ENCODE measurements around the gene MSGN1.

MSGN1 gene

DNA sequence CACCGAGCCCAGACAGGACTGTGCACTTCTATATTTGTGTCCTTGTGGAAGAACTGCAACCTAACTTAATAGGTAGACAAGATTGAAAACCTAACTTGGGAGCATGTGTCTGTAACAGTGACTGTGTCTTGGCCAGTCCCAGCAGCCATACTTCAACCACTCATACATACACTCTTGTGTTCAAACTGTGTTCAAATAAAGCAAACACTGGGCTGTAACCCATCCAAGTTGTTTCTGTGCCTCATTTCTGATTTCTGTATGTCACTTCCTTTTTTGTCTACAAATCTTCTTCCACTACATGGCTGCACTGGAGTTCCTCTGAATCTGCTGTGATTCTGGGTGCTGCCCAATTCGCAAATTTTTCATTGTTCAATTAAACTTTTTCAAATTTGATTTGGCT, 31.0 kb downstream of the MSGN1 start:
- DNase-seq (ENCODE audit: low read depth in 3 of 3): no peak

GRCh38 chr2:17849275-17849674, 33.0 kb downstream of the MSGN1 start:
- no peak for DNase-seq (ENCODE audit: low read depth in 3 of 3)

DNA sequence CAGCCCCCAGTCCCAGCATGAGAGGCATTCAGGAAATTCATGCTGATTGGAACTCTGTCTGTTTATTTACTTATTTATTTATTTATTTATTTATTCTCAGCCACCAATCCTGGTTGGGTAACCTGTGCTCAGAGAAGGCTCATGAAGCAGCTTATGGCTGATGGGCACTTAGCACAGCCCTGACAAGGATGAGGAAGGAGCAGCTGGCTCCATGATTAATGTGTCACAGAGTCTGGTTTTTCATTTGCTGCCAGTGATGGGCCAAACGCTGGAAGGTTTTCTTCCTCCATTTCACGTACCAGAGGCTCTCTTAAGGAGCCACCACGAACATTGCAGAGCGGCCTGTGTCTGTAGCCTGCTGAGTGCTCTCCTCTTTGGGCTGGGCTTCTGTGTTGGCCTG, 33.9 kb downstream of the MSGN1 start:
- no peak for DNase-seq (ENCODE audit: low read depth in 3 of 3)

DNA sequence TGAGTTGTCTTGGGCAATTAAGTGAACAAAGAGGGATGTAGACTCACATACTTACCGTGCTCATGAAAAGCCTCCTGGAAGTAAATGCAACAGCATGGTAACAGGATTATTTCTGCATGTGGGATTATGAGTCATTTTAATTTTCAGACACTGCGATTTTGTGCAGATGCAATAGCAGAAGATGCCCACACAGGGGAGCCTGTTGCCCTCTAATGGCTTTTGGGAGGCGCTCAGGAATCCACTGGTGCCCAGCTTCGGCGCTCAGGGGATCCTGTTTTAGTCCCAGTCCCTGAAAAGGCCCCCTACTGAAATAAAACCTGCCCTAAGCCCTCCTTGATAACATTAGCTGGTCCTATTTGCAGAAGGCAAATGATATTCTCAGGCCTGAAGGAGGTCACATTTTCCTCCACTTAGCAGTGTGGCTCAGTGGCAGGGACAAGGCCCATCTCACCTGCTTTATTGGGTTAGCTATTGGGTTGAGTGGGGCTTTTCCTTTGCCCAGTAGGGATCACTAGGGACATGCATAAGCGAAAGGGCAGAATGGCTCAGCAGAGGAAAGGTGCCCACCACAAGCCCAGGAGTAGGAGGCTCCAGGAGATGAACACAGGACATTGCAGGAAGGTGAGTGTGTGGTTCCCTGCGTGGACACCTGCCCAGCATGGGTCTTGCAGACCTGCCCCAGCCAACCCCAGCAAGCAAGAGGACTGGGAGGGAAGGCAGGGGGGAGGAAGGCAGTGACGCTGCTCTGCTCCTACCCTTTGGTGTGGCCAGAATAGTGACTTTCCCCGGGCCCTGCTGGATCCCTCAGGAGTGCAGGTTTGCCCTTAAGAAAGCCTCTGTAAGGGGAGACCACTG, 35.7 kb downstream of the MSGN1 start:
- DNase-seq (ENCODE audit: low read depth in 3 of 3): no peak

GRCh38 chr2:17853799-17854198, 37.5 kb downstream of the MSGN1 start:
- DNase-seq (ENCODE audit: low read depth in 3 of 3): no peak

GRCh38 chr2:17857021-17857420, 40.8 kb downstream of the MSGN1 start:
- DNase-seq (ENCODE audit: low read depth in 3 of 3): no peak

GRCh38 chr2:17858064-17858463, 41.8 kb downstream of the MSGN1 start:
- DNase-seq (ENCODE audit: low read depth in 3 of 3): no peak

DNA sequence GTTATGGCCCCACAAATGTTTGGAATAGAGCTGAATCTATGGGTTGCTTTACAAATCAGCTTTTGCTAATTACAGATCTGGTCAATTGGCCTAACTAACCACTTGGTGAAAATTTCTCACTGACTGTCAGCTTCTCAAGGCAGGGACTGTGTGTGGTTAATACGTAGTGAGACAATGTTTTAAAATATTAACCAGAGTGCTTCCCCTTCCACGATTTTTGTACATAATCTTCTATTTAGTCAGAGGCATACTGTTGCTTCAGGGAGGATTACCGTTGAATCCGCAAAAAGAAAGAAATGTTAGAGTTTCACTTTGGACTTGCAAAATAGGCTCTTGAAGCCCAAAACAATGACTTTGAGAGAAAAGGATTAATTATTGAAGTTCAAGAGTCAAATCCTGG, 47.3 kb downstream of the MSGN1 start:
- DNase-seq (ENCODE audit: low read depth in 3 of 3): no peak

- no peak for DNase-seq (ENCODE audit: low read depth in 3 of 3)
Measured at GRCh38 chr2:17864676-17865075, 48.4 kb downstream of the MSGN1 start.

DNA sequence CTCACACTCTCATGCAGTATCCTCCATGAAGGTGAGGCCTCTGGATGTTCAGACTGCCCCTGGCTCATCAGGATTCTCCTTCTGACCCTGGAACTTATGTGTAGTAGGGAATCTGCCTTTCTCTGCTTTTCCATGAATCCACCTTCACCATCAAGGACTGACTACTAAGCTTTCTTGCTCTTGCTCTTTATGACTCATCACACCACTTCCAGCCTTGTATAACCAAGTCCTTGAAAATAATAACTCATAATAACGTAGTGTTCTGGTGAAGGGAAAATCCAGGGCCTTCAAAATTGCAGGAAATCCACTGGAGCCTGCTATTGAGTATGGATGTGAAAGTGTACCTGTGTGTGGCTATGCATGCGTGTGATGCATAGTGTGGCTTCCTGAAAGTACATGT, 50.9 kb downstream of the MSGN1 start:
- DNase-seq (ENCODE audit: low read depth in 3 of 3): no peak
